Esophagus squamous epithelium (tissue), 4 donors: ENCODE data around the gene SERPINB8.

Experiments
- CTCF ChIP-seq, 6 experiments: fragments of 450-650 bp in 4 of 6; fragments of 200-600 bp in 2 of 6; sonication (generic) in 2 of 6; IDR thresholded peaks; one replicate each; pipeline ENCODE4 v1.5.1; 2016 to 2019; ENCODE audit warnings: antibody characterized with exemption in 6 of 6, mild to moderate bottlenecking in 4 of 6, moderate library complexity in 4 of 6
- POLR2A ChIP-seq, 4 donors: fragments of 450-650 bp; IDR thresholded peaks; one replicate each; pipeline ENCODE4 v1.6.1; 2017; ENCODE audit warnings: antibody characterized with exemption in 4 of 4, mild to moderate bottlenecking in 4 of 4, moderate library complexity in 3 of 4

DNA sequence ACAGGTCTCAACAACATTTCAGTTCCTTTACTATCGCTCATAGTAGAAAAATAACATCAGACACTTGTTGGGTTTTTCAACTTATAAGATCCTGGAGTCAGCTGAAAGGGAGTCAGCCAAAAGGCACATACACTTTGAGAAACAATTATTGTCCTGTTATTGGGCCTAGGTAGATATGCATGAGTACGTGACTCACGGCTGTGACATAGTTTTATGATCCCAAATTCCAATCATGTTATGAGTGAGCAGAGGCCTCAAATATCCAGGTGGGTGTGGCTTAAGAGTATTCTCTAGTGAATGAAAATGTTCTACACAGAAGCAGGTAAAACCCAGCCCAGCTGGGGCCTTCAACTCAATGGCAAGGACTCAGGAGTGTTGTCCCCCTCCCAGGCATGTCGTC is 27.2 kb downstream of the SERPINB8 start:
- TF ChIP-seq POLR2A (IDR thresholded peaks at IDR 0.05), result no peak
- TF ChIP-seq CTCF (IDR thresholded peaks at IDR 0.05), result no peak
